Measurements from ENCODE around the gene WDR41. TPM values are rescaled to one million over a fixed set of nuclear protein-coding genes. Genes with fewer than 3 reads are reported as not detected.

The WDR41 gene
- total and polyA plus RNA-seq, 9 of the 15 experiments (the other 6 are each of a cell fraction or from before 2014, with no cell fraction given), result 33.6 to 67.2 (median 55.5) TPM

- TF ChIP-seq MNT (conservative IDR thresholded peaks at IDR 0.05), result peak; percentile 65 to 80
- TF ChIP-seq, protein P1, sequence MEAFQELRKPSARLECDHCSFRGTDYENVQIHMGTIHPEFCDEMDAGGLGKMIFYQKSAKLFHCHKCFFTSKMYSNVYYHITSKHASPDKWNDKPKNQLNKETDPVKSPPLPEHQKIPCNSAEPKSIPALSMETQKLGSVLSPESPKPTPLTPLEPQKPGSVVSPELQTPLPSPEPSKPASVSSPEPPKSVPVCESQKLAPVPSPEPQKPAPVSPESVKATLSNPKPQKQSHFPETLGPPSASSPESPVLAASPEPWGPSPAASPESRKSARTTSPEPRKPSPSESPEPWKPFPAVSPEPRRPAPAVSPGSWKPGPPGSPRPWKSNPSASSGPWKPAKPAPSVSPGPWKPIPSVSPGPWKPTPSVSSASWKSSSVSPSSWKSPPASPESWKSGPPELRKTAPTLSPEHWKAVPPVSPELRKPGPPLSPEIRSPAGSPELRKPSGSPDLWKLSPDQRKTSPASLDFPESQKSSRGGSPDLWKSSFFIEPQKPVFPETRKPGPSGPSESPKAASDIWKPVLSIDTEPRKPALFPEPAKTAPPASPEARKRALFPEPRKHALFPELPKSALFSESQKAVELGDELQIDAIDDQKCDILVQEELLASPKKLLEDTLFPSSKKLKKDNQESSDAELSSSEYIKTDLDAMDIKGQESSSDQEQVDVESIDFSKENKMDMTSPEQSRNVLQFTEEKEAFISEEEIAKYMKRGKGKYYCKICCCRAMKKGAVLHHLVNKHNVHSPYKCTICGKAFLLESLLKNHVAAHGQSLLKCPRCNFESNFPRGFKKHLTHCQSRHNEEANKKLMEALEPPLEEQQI (IDR thresholded peaks at IDR 0.05), result no peak
- TF ChIP-seq CREM (IDR thresholded peaks at IDR 0.05; ENCODE audit: low read depth), result peak; percentile 29; the same call in 1 of the 2 replicates
- no peak for TF ChIP-seq DIDO1 (tag; IDR thresholded peaks at IDR 0.05; ENCODE audit: low read depth)
- TF ChIP-seq, protein P2, sequence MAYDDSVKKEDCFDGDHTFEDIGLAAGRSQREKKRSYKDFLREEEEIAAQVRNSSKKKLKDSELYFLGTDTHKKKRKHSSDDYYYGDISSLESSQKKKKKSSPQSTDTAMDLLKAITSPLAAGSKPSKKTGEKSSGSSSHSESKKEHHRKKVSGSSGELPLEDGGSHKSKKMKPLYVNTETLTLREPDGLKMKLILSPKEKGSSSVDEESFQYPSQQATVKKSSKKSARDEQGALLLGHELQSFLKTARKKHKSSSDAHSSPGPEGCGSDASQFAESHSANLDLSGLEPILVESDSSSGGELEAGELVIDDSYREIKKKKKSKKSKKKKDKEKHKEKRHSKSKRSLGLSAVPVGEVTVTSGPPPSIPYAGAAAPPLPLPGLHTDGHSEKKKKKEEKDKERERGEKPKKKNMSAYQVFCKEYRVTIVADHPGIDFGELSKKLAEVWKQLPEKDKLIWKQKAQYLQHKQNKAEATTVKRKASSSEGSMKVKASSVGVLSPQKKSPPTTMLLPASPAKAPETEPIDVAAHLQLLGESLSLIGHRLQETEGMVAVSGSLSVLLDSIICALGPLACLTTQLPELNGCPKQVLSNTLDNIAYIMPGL (CRISPR knock-in tag; IDR thresholded peaks at IDR 0.05), result peak; percentile 67
- TF ChIP-seq E2F6 (IDR thresholded peaks at IDR 0.05; ENCODE audit: borderline replicate concordance in 1 of 2, extremely low read depth in 1 of 2, insufficient read depth in 1 of 2, insufficient read length in 1 of 2, low read depth in 1 of 2, low read length in 1 of 2, poor library complexity in 1 of 2, severe bottlenecking in 1 of 2), result peak; percentile 47 to 89
- TF ChIP-seq LCOR (CRISPR knock-in tag; IDR thresholded peaks at IDR 0.05), result peak; percentile 77
- peak; percentile 51 for TF ChIP-seq TAF9B (IDR thresholded peaks at IDR 0.05; ENCODE audit: partially characterized antibody)
- no peak for TF ChIP-seq HDAC8 (tag; IDR thresholded peaks at IDR 0.05)
- no peak for TF ChIP-seq ZNF140 (CRISPR knock-in tag; IDR thresholded peaks at IDR 0.05)
- TF ChIP-seq RAD21 (CRISPR knock-in tag; conservative IDR thresholded peaks at IDR 0.05 in 1 of 2, IDR thresholded peaks at IDR 0.05 in 1 of 2), result peak; percentile 77
- 0 out of 2 replicates have a peak, but pooled peaks have one; percentile 45 for TF ChIP-seq NR1H2 (CRISPR knock-in tag; IDR thresholded peaks at IDR 0.05)
- no peak for TF ChIP-seq ZNF239 (CRISPR knock-in tag; IDR thresholded peaks at IDR 0.05)
- no peak for TF ChIP-seq TEAD2 (tag; IDR thresholded peaks at IDR 0.05)
- no peak for TF ChIP-seq ZSCAN29 (IDR thresholded peaks at IDR 0.05)
- TF ChIP-seq USF1 (CRISPR knock-in tag; IDR thresholded peaks at IDR 0.05), result peak; percentile 31; the same call in 1 of the 2 replicates
- no peak for TF ChIP-seq NFE2L1 (tag; IDR thresholded peaks at IDR 0.05; ENCODE audit: borderline replicate concordance, low read depth)
These were observed at the start of gene WDR41 (continued) for GRCh38 chr5:77491783-77492652.

Measured in K562 (cell line).